H1 (cell line): Measurements from ENCODE around the gene WNT8B. TPM values are rescaled to one million over a fixed set of nuclear protein-coding genes. Genes with fewer than 3 reads are reported as not detected.

Source experiments
- CTCF ChIA-PET: fragments of 300-600 bp; sonication (Branson Sonifier 250); formaldehyde crosslinking; loops from one replicate; lab custom pipeline; 2021; ENCODE audit not compliant: partially characterized antibody; lab: Charles Lee
- POLR2A ChIA-PET: fragments of 300-600 bp; sonication (Branson Sonifier 250); formaldehyde crosslinking; loops from one replicate; lab custom pipeline; 2021; ENCODE audit warnings: inconsistent platforms; ENCODE audit not compliant: partially characterized antibody; lab: Charles Lee
- DNase-seq, 2 experiments: peaks; one replicate each; pipeline versions ENCODE4 v3.0.0 to v3.0.0-alpha.2; 2010 to 2022; ENCODE audit warnings: low spot score in 2 of 2, low read depth in 1 of 2, mixed read lengths in 1 of 2
- FAIRE-seq: peaks from 2 replicates; lab custom pipeline; 2011; peaks lifted over from hg19 to GRCh38; lab: Jason Lieb, UNC
- H2AFZ ChIP-seq: 2 replicates; pipeline ENCODE4 v1.8.1; 2012; ENCODE audit warnings: low read length, inconsistent platforms
- H2AK5ac ChIP-seq: 2 replicates; pipeline ENCODE4 v1.6.1; 2013; ENCODE audit warnings: low read depth, low read length
- H2BK120ac ChIP-seq: replicated peaks from 2 replicates; pipeline ENCODE3; 2013; ENCODE audit warnings: low read depth, low read length, inconsistent platforms
- H2BK12ac ChIP-seq: 2 replicates; pipeline ENCODE4 v1.6.1; 2013; ENCODE audit warnings: low read depth, low read length
- H2BK15ac ChIP-seq: 2 replicates; pipeline ENCODE4 v1.6.1; 2013; ENCODE audit warnings: low read length
- H2BK20ac ChIP-seq: 2 replicates; pipeline ENCODE4 v1.6.1; 2013; ENCODE audit warnings: low read length
- H2BK5ac ChIP-seq: 2 replicates; pipeline ENCODE4 v1.6.1; 2013; ENCODE audit warnings: low read depth, low read length
- H3K14ac ChIP-seq: 2 replicates; pipeline ENCODE4 v1.6.1; 2013; ENCODE audit warnings: inconsistent platforms; ENCODE audit not compliant: insufficient read length
- H3K18ac ChIP-seq: 2 replicates; pipeline ENCODE4 v1.6.1; 2013; ENCODE audit warnings: low read length; ENCODE audit errors: extremely low read depth
- H3K23ac ChIP-seq: 2 replicates; pipeline ENCODE4 v1.6.1; 2013; ENCODE audit warnings: inconsistent platforms; ENCODE audit not compliant: insufficient read length
- H3K23me2 ChIP-seq: 2 replicates; pipeline ENCODE4 v1.6.1; 2013; ENCODE audit warnings: low read depth, low read length
- H3K27ac ChIP-seq: 2 replicates; pipeline ENCODE4 v1.6.1; 2011; ENCODE audit warnings: low read depth, low read length, inconsistent platforms
- H3K27me3 ChIP-seq, 4 experiments: replicated peaks in 1 of 4; 1 replicate in 1 of 4; 2 replicates in 3 of 4; pipeline versions ENCODE4 v1.6.1 to v1.8.1; 2011 to 2013; ENCODE audit warnings: low read length in 3 of 4, mild to moderate bottlenecking in 3 of 4, inconsistent platforms in 2 of 4, mixed read lengths in 2 of 4, moderate library complexity in 1 of 4; ENCODE audit not compliant: control insufficient read depth in 3 of 4, insufficient read depth in 3 of 4; ENCODE audit errors: extremely low read depth in 1 of 4
- H3K36me3 ChIP-seq, 4 experiments: 2 replicates each; pipeline versions ENCODE4 v1.6.1 to v1.8.1; 2011 to 2013; ENCODE audit warnings: mild to moderate bottlenecking in 4 of 4, low read length in 3 of 4, moderate library complexity in 2 of 4, control low read depth in 1 of 4, inconsistent platforms in 1 of 4; ENCODE audit not compliant: insufficient read depth in 4 of 4, control insufficient read depth in 2 of 4
- H3K4ac ChIP-seq: replicated peaks from 2 replicates; pipeline ENCODE3; 2013; ENCODE audit warnings: low read length, low read depth, mixed read lengths, inconsistent platforms; ENCODE audit not compliant: insufficient read length
- H3K4me1 ChIP-seq, 4 experiments: replicated peaks in 1 of 4; 1 replicate in 1 of 4; 2 replicates in 3 of 4; pipeline versions ENCODE4 v1.6.1 to v1.8.1; 2011 to 2013; ENCODE audit warnings: low read length in 3 of 4, inconsistent platforms in 2 of 4, mixed read lengths in 1 of 4; ENCODE audit not compliant: insufficient read depth in 4 of 4, control insufficient read depth in 3 of 4
- H3K4me2 ChIP-seq, 2 experiments: 2 replicates each; pipeline versions ENCODE4 v1.6.1 to v1.8.1; 2011 to 2013; ENCODE audit warnings: low read depth in 2 of 2, low read length in 2 of 2, control low read depth in 1 of 2, inconsistent platforms in 1 of 2, mild to moderate bottlenecking in 1 of 2; ENCODE audit not compliant: insufficient read depth in 1 of 2
- H3K4me3 ChIP-seq, 4 experiments: fragments of 200-600, 300-600 bp in 1 of 4; sonication (generic), shearing (Covaris generic), sonication (Bioruptor Twin) in 1 of 4; 2 replicates each; pipeline versions ENCODE4 v1.5.1 to v1.8.1; 2011 to 2016; ENCODE audit warnings: low read length in 4 of 4, low read depth in 3 of 4, control low read depth in 2 of 4, inconsistent platforms in 2 of 4, mild to moderate bottlenecking in 2 of 4, mixed read lengths in 1 of 4, moderate library complexity in 1 of 4; ENCODE audit not compliant: insufficient read depth in 2 of 4; ENCODE audit errors: extremely low read depth in 1 of 4
- H3K56ac ChIP-seq: replicated peaks from 2 replicates; pipeline ENCODE3; 2013; ENCODE audit warnings: low read depth, mild to moderate bottlenecking, mixed read lengths, low read length, inconsistent platforms; ENCODE audit not compliant: insufficient read length
- H3K79me1 ChIP-seq: 2 replicates; pipeline ENCODE4 v1.6.1; 2013; ENCODE audit warnings: low read depth, low read length, control low read depth
- H3K79me2 ChIP-seq, 2 experiments: 2 replicates each; pipeline versions ENCODE4 v1.6.1 to v1.8.1; 2012 to 2013; ENCODE audit warnings: low read length in 2 of 2, mild to moderate bottlenecking in 2 of 2, inconsistent platforms in 1 of 2; ENCODE audit not compliant: insufficient read depth in 2 of 2, control insufficient read depth in 1 of 2
- H3K9ac ChIP-seq, 4 experiments: replicated peaks in 1 of 4; 1 replicate in 1 of 4; 2 replicates in 3 of 4; pipeline versions ENCODE4 v1.6.1 to v1.8.1; 2011 to 2013; ENCODE audit warnings: low read depth in 3 of 4, low read length in 3 of 4, control low read depth in 2 of 4, mild to moderate bottlenecking in 2 of 4, moderate library complexity in 2 of 4, inconsistent platforms in 1 of 4; ENCODE audit errors: extremely low read depth in 1 of 4
- H3K9me3 ChIP-seq, 2 experiments: 2 replicates each; pipeline versions ENCODE4 v1.6.1 to v1.8.1; 2012 to 2013; ENCODE audit warnings: mild to moderate bottlenecking in 2 of 2, moderate library complexity in 2 of 2, control low read depth in 1 of 2, inconsistent platforms in 1 of 2, low read depth in 1 of 2, low read length in 1 of 2, mixed read lengths in 1 of 2; ENCODE audit not compliant: insufficient read depth in 2 of 2
- H4K20me1 ChIP-seq, 2 experiments: replicated peaks in 1 of 2; 2 replicates each; pipeline versions ENCODE3 to v1.8.1; 2011 to 2013; ENCODE audit warnings: inconsistent platforms in 2 of 2, low read length in 2 of 2, mild to moderate bottlenecking in 1 of 2; ENCODE audit not compliant: insufficient read depth in 2 of 2, control insufficient read depth in 1 of 2
- H4K5ac ChIP-seq: 2 replicates; pipeline ENCODE4 v1.6.1; 2013; ENCODE audit warnings: low read length, low read depth, mixed read lengths, inconsistent platforms; ENCODE audit not compliant: insufficient read length
- H4K8ac ChIP-seq: 2 replicates; pipeline ENCODE4 v1.8.0; 2013; ENCODE audit warnings: mild to moderate bottlenecking, moderate library complexity, low read length, inconsistent platforms; ENCODE audit not compliant: insufficient read depth; ENCODE audit errors: extremely low read depth
- H4K91ac ChIP-seq: replicated peaks from 2 replicates; pipeline ENCODE3; 2013; ENCODE audit warnings: low read length, mixed read lengths, inconsistent platforms; ENCODE audit not compliant: insufficient read length
- ATF2 ChIP-seq: IDR thresholded peaks from 2 replicates; pipeline ENCODE4 v1.6.1; 2012; ENCODE audit warnings: low read length, inconsistent platforms
- JUND ChIP-seq: IDR thresholded peaks from 2 replicates; pipeline ENCODE4 v1.6.1; 2011; ENCODE audit warnings: mild to moderate bottlenecking, improper control_type of control experiment, low read length
- KDM1A ChIP-seq: fragments of 200-600, 300-600 bp; sonication (generic); IDR thresholded peaks from 2 replicates; pipeline ENCODE4 v1.7.1; 2016; ENCODE audit warnings: mild to moderate bottlenecking, low read length, borderline replicate concordance
- KDM4A ChIP-seq: IDR thresholded peaks from one replicate; pipeline ENCODE4 v1.7.1; 2012; ENCODE audit warnings: low read depth, mild to moderate bottlenecking, moderate library complexity, low read length, inconsistent platforms; ENCODE audit not compliant: severe bottlenecking
- RBBP5 ChIP-seq: IDR thresholded peaks from 2 replicates; pipeline ENCODE4 v1.7.1; 2012; ENCODE audit warnings: low read depth, mild to moderate bottlenecking, inconsistent platforms, low read length, moderate library complexity, borderline replicate concordance
- SIRT6 ChIP-seq: IDR thresholded peaks from one replicate; pipeline ENCODE4 v1.7.1; 2012; ENCODE audit warnings: low read length, inconsistent platforms
- SIX5 ChIP-seq: IDR thresholded peaks from 2 replicates; pipeline ENCODE4 v1.6.1; 2011; ENCODE audit warnings: mild to moderate bottlenecking, low read depth, low read length
- TAF7 ChIP-seq: optimal IDR thresholded peaks from 2 replicates; pipeline ENCODE3; 2011; ENCODE audit warnings: low read depth, mild to moderate bottlenecking, inconsistent platforms, low read length, moderate library complexity, borderline replicate concordance
- TEAD4 ChIP-seq: IDR thresholded peaks from 2 replicates; pipeline ENCODE4 v1.6.1; 2012; ENCODE audit warnings: low read depth, low read length, inconsistent platforms, mixed read lengths
- WGBS, 2 experiments: shearing (Covaris generic) in 1 of 2; methylation state at CpG; one replicate each; pipeline versions ENCODE4 v1.1.6 to v1.1.7; 2013 to 2015; ENCODE audit warnings: low lambda C conversion rate in 2 of 2, mixed read lengths in 2 of 2, inconsistent platforms in 1 of 2, low coverage in 1 of 2, missing lambda C conversion rate in 1 of 2; ENCODE audit not compliant: insufficient replicate concordance in 2 of 2, insufficient coverage in 1 of 2, insufficient read length in 1 of 2; ENCODE audit errors: extremely low coverage in 1 of 2, missing lambda C conversion rate in 1 of 2; 5-methylcytosine and 5-hydroxymethylcytosine counted together
- polyA plus RNA-seq, 7 experiments: library from polyadenylated mRNA; depleted of rRNA in 3 of 7; stranded (reverse) in 5 of 7; unstranded in 2 of 7; fragments of >200 nt in 5 of 7; fragments of 200-250 nt in 2 of 7; gene quantifications; 1 replicate in 5 of 7; 2 replicates in 1 of 7; 4 replicates in 1 of 7; pipeline versions ENCODE4 v1.2.1 to v1.2.3, GENCODE V29; 2011 to 2013; ENCODE audit warnings: missing spikeins in 2 of 7, mixed read lengths in 2 of 7
- total RNA-seq: library from RNA; stranded (reverse); fragmentation: NEBNext Ultra II Directional; extraction: Animal tissue kit (Norgen Biotek cat#: 25700); gene quantifications from 2 replicates; pipeline ENCODE4 v1.2.1, GENCODE V29; 2021

Gene WNT8B
- total and polyA plus RNA-seq, 2 of the 8 experiments (the other 6 are each of a cell fraction or from before 2014, with no cell fraction given), result 0.20 to 0.67 TPM

- FAIRE-seq, result no peak
- Histone ChIP-seq H3K79me1 (0 out of 2 replicates have a peak, but pooled peaks cover 2% of the 10 kb centered on the region), H2AK5ac (no peak overlapping the region), H4K8ac (no peak overlapping the region), H2BK12ac (no peak overlapping the region), H3K4me2 (no peak overlapping the region), H3K27me3 (peaks cover 52 to 77% (median 68%) of the 10 kb centered on the region in 4 experiments), H2BK5ac (no peak overlapping the region), H2BK120ac (no peak overlapping the region), H3K36me3 (peaks cover 0 to 10% (median 3%) of the 10 kb centered on the region in 4 experiments; a peak in 4 of 8 replicates), H3K9ac (no peak overlapping the region), H3K27ac (no peak overlapping the region), H3K56ac (no peak overlapping the region), H4K91ac (no peak overlapping the region), H3K4me1 (peaks cover 12 to 19% (median 15%) of the 10 kb centered on the region in 4 experiments; a peak in 6 of 7 replicates), H4K5ac (no peak overlapping the region), H4K20me1 (peaks cover 16 to 22% of the 10 kb centered on the region in 2 experiments), H2AFZ (no peak overlapping the region), H3K4ac (no peak overlapping the region), H3K14ac (no peak overlapping the region), H3K9me3 (no peaks in the 10 kb centered on the region), H3K79me2 (no peaks in the 10 kb centered on the region), H3K23me2 (peaks cover 2% of the 10 kb centered on the region; the same call in 1 of the 2 replicates), H3K4me3 (no peak overlapping the region), H3K23ac (no peak overlapping the region), H2BK15ac (no peak overlapping the region), H2BK20ac (no peak overlapping the region), H3K18ac (no peak overlapping the region)
- TF ChIP-seq JUND (no peak), TAF7 (no peak), KDM4A (no peak), TEAD4 (no peak), SIRT6 (no peak), KDM1A (no peak), RBBP5 (no peak), ATF2 (no peak), SIX5 (no peak)
- 84% methylated on average over 5 of the region's 5 CpGs; no CpG with 5 or more reads in 1 of the 2 experiments for WGBS, 2 experiments
- ChIA-PET POLR2A (interaction anchor here (1.2 kb wide), 1 partner anchor 9 kb away, joined by 3 read pairs; no protein-coding TSS in a partner anchor), CTCF (interaction anchor here (1.6 to 10.7 kb wide), 4 partner anchors 18 to 60 kb away, joined by 4 to 163 read pairs (median 66); partner anchors contain the start of gene SEC31B)
- no peak for DNase-seq
Observed at GRCh38 chr10:100489396-100489795, 26.6 kb downstream of the WNT8B start.
